ENCODE measurements around the gene SEPTIN1. TPM values are rescaled to one million over a fixed set of nuclear protein-coding genes. Genes with fewer than 3 reads are reported as not detected.

The SEPTIN1 gene
- total and polyA plus RNA-seq, 2 donors (not counting 3 experiments of a cell fraction or from before 2014, with no cell fraction given): 0.07 to 0.75 TPM

- Histone ChIP-seq H2AFZ (ENCODE audit: low read depth, low read length) (no peak overlapping the region), H3K9ac (replicated peaks; ENCODE audit: extremely low read depth, insufficient read depth, low read length) (no peak overlapping the region), H3K9me3 (replicated peaks; ENCODE audit: control insufficient read depth, insufficient read depth, low read length) (no peaks in the 10 kb centered on the region), H3K27ac (ENCODE audit: insufficient read depth, low read depth, low read length) (no peak overlapping the region), H4K20me1 (replicated peaks; ENCODE audit: control insufficient read depth, extremely low read depth, insufficient read depth, low read length) (no peaks in the 10 kb centered on the region), H3K9me1 (replicated peaks; ENCODE audit: control insufficient read depth, extremely low read depth, insufficient read depth, low read length) (no peaks in the 10 kb centered on the region), H3K4me2 (ENCODE audit: insufficient read depth, low read length) (no peak overlapping the region), H3K36me3 (ENCODE audit: control insufficient read depth in 2 of 2, extremely low read depth in 1 of 2, insufficient read depth in 2 of 2, low read length in 2 of 2) (peaks cover 3% of the 10 kb centered on the region in 2 experiments), H3K4me3 (replicated peaks in 1 of 3; ENCODE audit: insufficient read depth in 1 of 3, low read depth in 1 of 3, low read length in 3 of 3) (no peak overlapping the region), H3K4me1 (ENCODE audit: control insufficient read depth, extremely low read depth, insufficient read depth, low read length) (peaks cover 23% of the 10 kb centered on the region), H3K27me3 (ENCODE audit: control insufficient read depth in 2 of 2, insufficient read depth in 2 of 2, low read length in 2 of 2) (no peaks in the 10 kb centered on the region), H3K79me2 (ENCODE audit: control insufficient read depth, insufficient read depth, low read length) (peaks cover 19% of the 10 kb centered on the region)
- dilution Hi-C loops (cut with MboI; ENCODE audit: extremely low pct_ligation_motif_present, low sequenced_read_pairs) (no loop called here), intact Hi-C loops (cut with micrococcal nuclease) (no loop called here)
- DNase-seq (ENCODE audit: low read depth, low spot score) (no peak), FAIRE-seq (no peak)
- no peak for TF ChIP-seq FOS (IDR thresholded peaks at IDR 0.05; ENCODE audit: borderline replicate concordance, insufficient read depth, low read length)
- TF ChIP-seq, protein P1, sequence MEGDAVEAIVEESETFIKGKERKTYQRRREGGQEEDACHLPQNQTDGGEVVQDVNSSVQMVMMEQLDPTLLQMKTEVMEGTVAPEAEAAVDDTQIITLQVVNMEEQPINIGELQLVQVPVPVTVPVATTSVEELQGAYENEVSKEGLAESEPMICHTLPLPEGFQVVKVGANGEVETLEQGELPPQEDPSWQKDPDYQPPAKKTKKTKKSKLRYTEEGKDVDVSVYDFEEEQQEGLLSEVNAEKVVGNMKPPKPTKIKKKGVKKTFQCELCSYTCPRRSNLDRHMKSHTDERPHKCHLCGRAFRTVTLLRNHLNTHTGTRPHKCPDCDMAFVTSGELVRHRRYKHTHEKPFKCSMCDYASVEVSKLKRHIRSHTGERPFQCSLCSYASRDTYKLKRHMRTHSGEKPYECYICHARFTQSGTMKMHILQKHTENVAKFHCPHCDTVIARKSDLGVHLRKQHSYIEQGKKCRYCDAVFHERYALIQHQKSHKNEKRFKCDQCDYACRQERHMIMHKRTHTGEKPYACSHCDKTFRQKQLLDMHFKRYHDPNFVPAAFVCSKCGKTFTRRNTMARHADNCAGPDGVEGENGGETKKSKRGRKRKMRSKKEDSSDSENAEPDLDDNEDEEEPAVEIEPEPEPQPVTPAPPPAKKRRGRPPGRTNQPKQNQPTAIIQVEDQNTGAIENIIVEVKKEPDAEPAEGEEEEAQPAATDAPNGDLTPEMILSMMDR (IDR thresholded peaks at IDR 0.05; ENCODE audit: extremely low read depth in 1 of 2, insufficient read depth in 1 of 2, low read depth in 1 of 2, low read length in 2 of 2): no peak
- TF ChIP-seq, protein P2, sequence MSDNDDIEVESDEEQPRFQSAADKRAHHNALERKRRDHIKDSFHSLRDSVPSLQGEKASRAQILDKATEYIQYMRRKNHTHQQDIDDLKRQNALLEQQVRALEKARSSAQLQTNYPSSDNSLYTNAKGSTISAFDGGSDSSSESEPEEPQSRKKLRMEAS (IDR thresholded peaks at IDR 0.05; ENCODE audit: insufficient read depth, insufficient read length): no peak
- no peak for TF ChIP-seq EZH2 (IDR thresholded peaks at IDR 0.05; ENCODE audit: borderline replicate concordance, low read depth, low read length, severe bottlenecking)
- no peak for TF ChIP-seq GATA2 (IDR thresholded peaks at IDR 0.05; ENCODE audit: insufficient read depth, insufficient read length, low read depth, low read length)
- no peak for TF ChIP-seq POLR2A (IDR thresholded peaks at IDR 0.05; ENCODE audit: low read depth, low read length)
- no peak for TF ChIP-seq POLR2AphosphoS5 (IDR thresholded peaks at IDR 0.05; ENCODE audit: insufficient read depth, low read depth, low read length)
- no peak for TF ChIP-seq JUN (IDR thresholded peaks at IDR 0.05; ENCODE audit: borderline replicate concordance, insufficient read depth, insufficient read length, low read depth)
- no peak for TF ChIP-seq MYC (IDR thresholded peaks at IDR 0.05; ENCODE audit: low read depth, low read length)
- no TSS peak for BruUV-seq (replicated peaks)
- ChIA-PET POLR2A (no interaction called here), CTCF (no interaction called here)
Measured at GRCh38 chr16:30428055-30428454, 45.7 kb upstream of the SEPTIN1 start.

Measured in endothelial cell of umbilical vein (primary cell).